HG03354 (cell line): ENCODE measurements around the gene PNMA6A.
"Not testable (repeated sequence)": the region's sequence is repeated elsewhere in the genome, so short reads cannot be mapped to it uniquely, and the experiment has no call there.

Experiments used
- ATAC-seq: cut with Tn5 transposase; IDR thresholded peaks from one replicate; pipeline ENCODE4 v1.9.1; 2021; ENCODE audit warnings: mild to moderate bottlenecking; ENCODE audit not compliant: unreplicated experiment, poor library complexity, severe bottlenecking

Gene PNMA6A

DNA sequence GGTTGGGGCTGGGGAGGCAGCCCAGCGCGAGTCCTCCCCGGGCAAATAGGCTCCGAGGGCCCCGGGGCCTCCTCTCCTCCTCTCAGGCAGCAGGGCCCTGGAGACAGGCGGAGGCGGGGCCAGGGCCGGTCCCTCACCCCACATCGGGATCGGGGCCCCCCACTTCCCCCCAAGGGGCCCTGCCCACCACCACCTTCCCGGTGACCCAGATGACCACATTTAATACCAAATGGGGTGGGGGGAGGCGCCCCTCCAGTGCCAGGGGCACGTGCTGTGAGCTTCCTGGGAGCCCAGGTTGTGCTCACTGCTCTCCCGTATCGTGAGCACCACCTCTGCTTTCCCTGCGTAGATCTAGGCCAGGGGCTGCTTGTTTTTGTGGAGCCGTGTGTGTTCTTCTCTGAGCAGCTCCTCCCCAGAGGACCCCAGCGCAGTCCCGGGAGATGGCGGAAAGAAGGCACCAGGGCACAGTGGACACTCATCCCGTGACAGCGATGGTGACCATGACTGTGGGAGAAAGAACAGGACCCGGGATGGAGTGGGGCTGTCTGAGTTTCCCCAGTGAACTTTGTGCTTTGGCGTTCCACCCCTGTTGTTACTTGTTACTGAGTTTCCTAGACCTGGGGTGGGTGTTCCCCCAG, 2.1 kb downstream of the PNMA6A start:
- ATAC-seq: no peak

DNA sequence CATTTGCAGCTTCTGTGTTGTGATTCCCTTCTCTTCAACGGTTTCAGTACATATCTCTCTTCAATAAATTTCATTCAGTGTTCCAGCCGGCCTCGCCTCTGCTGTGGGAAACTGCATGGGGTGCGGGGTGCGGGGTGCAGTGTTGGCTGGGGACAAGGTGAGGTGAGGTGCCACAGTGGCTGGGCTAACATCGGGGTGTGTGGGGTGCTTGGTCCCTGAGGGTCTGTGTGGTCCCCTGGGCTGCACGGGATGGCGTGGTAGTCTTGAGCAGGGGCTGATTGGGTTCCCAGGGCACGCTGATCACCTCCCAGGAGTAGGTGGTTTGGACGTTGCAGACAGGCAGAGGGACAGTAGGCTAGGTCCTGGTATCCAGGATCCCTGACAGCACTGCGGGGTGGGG, 2.7 kb downstream of the PNMA6A start:
- no peak for ATAC-seq

DNA sequence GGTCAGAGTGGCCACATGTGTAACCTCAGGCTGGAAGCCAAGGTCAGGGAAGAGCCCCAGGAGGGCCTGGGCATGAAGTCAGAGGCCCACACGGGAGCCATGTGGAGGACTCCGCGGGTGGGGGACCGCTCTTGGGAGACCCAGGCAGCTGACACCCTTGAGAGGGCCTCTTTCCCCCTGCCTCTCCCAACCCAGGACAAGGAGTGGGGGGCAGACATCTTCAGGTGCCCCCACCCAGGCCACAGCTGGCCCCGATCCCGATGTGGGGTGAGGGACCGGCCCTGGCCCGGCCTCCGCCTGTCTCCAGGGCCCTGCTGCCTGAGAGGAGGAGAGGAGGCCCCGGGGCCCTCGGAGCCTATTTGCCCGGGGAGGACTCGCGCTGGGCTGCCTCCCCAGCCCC, 3.1 kb downstream of the PNMA6A start:
- no peak for ATAC-seq

DNA sequence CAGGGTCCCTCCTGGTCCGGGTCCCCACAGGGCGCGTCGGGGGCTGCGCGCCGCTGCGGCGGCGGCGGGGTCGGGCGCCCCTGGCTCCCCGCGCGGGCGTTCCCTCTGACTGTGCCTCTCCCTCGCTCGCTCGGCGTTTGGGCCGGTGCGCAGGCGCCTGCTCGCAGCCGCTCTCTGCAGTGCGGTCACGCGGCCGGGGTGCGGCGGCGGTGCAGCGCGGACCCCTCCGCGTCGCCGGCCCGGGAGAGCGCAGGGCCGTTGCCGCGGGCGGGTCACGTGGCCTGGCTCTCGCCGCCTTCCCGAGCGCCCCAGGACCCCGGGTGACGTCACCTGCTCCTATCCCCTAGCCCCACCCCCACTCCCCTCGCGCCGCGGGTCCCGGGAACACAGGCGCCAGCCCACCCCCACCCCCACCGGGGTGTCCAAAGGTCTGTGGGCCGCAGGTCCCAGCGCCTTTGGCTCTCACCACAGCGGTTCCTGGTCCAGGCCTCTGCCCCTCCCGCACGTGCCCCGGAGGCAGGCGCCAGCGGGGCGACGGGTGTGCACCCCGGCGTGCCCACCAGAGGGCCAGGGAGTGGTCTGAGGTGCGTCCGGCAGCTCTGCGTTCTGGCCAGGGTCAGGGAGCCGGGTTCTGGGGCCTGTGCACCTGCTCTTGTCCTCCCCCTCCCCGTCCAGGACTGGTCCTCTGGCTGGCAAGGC, 5.3 kb downstream of the PNMA6A start:
- ATAC-seq: peak; percentile 73

DNA sequence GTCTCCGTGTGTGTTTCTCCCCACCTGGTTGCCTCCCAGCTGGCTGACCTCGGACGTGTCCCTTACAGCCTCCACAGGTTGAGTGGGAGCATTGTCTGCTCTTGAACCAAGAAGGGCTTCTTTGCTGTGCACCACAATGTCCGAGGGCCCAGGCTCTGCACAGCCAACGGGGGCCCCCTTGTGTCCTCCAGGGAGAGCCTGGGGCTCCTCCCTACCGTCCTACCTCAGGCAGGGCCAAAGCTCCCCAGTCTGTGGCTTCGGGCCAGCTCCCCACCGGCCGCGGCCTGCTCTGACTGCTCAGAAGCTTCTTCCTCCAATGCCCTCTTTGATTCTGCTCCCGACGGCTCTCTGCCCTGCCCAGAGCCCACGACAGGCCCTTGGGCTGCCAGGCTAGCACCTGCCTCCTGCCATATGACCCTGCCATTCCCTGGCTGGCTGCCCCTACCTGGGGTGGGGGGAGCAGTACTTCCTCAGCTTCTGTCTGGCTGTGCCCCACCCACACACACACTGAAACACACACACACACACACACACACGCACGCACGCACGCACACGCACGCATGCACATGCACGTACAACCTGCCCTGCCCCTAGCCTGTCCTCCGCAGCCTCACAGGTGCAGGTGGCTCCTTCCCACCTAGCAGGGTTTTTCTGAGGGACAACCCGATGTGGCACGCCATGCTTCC, 11.1 kb downstream of the PNMA6A start:
- not testable (repeated sequence) for ATAC-seq

GRCh38 chrX:153102418-153102817, 30.2 kb downstream of the PNMA6A start:
- no peak for ATAC-seq

GRCh38 chrX:153104959-153105358, 32.7 kb downstream of the PNMA6A start:
- ATAC-seq: not testable (repeated sequence)

DNA sequence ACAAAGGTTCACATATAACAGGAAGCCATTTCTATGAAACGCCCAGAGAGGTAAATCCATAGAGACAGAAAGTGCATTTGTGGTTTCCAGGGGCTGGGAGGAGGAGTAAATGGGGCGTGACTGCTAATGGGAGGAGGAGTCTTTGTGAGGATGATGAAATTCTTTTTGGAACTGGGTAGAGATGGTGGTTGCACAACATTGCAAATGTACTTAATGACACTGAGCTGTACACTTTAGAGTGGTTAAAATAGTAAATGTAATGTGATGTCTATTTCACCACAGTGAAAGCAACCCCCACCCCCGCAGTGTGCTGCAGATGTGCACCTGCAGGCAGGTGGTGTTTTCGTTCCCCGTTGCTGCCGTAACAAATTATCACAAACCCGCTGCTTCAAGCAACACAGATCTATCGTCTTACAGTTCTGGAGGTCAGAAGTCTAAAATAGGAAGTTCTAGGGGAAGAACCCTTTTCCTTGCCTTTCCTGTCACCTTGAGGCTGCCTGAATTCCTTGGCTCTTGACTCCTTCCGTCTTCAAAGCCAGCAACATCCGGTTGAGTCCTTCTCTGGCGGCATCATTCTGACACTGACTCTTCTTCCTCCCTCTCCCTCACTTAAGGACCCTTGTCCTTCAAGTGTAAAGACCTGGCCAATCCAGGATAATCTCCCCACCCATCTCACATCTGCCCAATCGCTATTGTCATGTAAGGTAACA, 34.0 kb downstream of the PNMA6A start:
- ATAC-seq: not testable (repeated sequence)

GRCh38 chrX:153110735-153111134, 38.5 kb downstream of the PNMA6A start:
- not testable (repeated sequence) for ATAC-seq

GRCh38 chrX:153113851-153114250, 41.6 kb downstream of the PNMA6A start:
- not testable (repeated sequence) for ATAC-seq

GRCh38 chrX:153117754-153118153, 45.5 kb downstream of the PNMA6A start:
- ATAC-seq: not testable (repeated sequence)

GRCh38 chrX:153120230-153120629, 48.0 kb downstream of the PNMA6A start:
- not testable (repeated sequence) for ATAC-seq

DNA sequence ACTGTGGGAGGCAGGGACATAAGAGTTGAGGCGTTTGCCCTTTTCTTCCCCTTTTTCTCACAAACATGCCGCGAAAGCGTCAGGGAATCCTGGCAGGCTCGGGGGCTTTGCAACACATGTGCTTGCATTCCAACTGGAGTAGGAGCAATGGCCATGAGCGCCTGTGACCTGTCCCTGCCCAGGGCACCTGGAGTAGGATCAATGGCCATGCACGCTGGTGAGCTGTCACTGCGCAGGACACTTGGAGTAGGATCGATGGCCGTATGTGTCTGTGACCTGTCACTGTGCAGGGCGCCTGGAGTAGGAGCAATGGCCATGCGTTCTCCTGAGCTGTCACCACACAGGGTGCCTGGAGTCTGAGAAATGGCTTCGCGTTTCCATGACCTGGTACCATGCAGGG, 51.2 kb downstream of the PNMA6A start:
- not testable (repeated sequence) for ATAC-seq
